ENCODE data around the gene SUPT3H.

SUPT3H gene

GRCh38 chr6:44980841-44981240 is 396.9 kb downstream of the SUPT3H start:
- DNase-seq: no peak

- DNase-seq: no peak
These were observed 400.8 kb downstream of the SUPT3H start for GRCh38 chr6:44976677-44977641.

GRCh38 chr6:44974511-44974910 is 403.2 kb downstream of the SUPT3H start:
- no peak for DNase-seq

GRCh38 chr6:44972709-44973108 is 405.0 kb downstream of the SUPT3H start:
- DNase-seq: no peak

- no peak for DNase-seq
These were observed 408.1 kb downstream of the SUPT3H start for GRCh38 chr6:44969446-44970185.

GRCh38 chr6:44967481-44967880 is 410.3 kb downstream of the SUPT3H start:
- no peak for DNase-seq

GRCh38 chr6:44966449-44967092 is 411.2 kb downstream of the SUPT3H start:
- no peak for DNase-seq

- DNase-seq: no peak
These were observed 412.0 kb downstream of the SUPT3H start for GRCh38 chr6:44965708-44966107.

GRCh38 chr6:44960898-44961297 is 416.8 kb downstream of the SUPT3H start:
- DNase-seq: no peak

GRCh38 chr6:44959651-44960050 is 418.1 kb downstream of the SUPT3H start:
- no peak for DNase-seq

- DNase-seq: no peak
These were observed 420.6 kb downstream of the SUPT3H start for GRCh38 chr6:44957156-44957555.

GRCh38 chr6:44956396-44956795 is 421.3 kb downstream of the SUPT3H start:
- DNase-seq: no peak

GRCh38 chr6:44955145-44955544 is 422.6 kb downstream of the SUPT3H start:
- DNase-seq: no peak

- no peak for DNase-seq
These were observed 423.5 kb downstream of the SUPT3H start for GRCh38 chr6:44954281-44954680.

- no peak for DNase-seq
These were observed 426.4 kb downstream of the SUPT3H start for GRCh38 chr6:44951253-44951747.

- no peak for DNase-seq
These were observed 428.0 kb downstream of the SUPT3H start for GRCh38 chr6:44949596-44950201.

- DNase-seq: no peak
These were observed 434.2 kb downstream of the SUPT3H start for GRCh38 chr6:44943541-44943940.

GRCh38 chr6:44942798-44943197 is 434.9 kb downstream of the SUPT3H start:
- no peak for DNase-seq

- DNase-seq: no peak
These were observed 435.5 kb downstream of the SUPT3H start for GRCh38 chr6:44942201-44942600.

GRCh38 chr6:44940367-44940766 is 437.4 kb downstream of the SUPT3H start:
- DNase-seq: no peak

- DNase-seq: no peak
These were observed 441.9 kb downstream of the SUPT3H start for GRCh38 chr6:44935693-44936300.

- no peak for DNase-seq
These were observed 444.6 kb downstream of the SUPT3H start for GRCh38 chr6:44933108-44933507.

Measured in NCI-H1694 treated with DMSO at 0.1 percent for 48 hours (cell line).